ENCODE data around the gene SRCIN1.

Gene SRCIN1

GRCh38 chr17:38564254-38564837 is 41.4 kb downstream of the SRCIN1 start:
- TF ChIP-seq, protein P1, sequence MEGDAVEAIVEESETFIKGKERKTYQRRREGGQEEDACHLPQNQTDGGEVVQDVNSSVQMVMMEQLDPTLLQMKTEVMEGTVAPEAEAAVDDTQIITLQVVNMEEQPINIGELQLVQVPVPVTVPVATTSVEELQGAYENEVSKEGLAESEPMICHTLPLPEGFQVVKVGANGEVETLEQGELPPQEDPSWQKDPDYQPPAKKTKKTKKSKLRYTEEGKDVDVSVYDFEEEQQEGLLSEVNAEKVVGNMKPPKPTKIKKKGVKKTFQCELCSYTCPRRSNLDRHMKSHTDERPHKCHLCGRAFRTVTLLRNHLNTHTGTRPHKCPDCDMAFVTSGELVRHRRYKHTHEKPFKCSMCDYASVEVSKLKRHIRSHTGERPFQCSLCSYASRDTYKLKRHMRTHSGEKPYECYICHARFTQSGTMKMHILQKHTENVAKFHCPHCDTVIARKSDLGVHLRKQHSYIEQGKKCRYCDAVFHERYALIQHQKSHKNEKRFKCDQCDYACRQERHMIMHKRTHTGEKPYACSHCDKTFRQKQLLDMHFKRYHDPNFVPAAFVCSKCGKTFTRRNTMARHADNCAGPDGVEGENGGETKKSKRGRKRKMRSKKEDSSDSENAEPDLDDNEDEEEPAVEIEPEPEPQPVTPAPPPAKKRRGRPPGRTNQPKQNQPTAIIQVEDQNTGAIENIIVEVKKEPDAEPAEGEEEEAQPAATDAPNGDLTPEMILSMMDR (IDR thresholded peaks at IDR 0.05; ENCODE audit: low read depth, low read length, missing control alignments), result no peak
- DNase-seq (ENCODE audit: low read depth), result no peak
- in situ Hi-C loops (cut with HindIII; ENCODE audit: low sequenced_read_pairs), result no loop called here
- H3K4me3 ChIP-seq (ENCODE audit: low read depth, low read length), result no peak overlapping the region

DNA sequence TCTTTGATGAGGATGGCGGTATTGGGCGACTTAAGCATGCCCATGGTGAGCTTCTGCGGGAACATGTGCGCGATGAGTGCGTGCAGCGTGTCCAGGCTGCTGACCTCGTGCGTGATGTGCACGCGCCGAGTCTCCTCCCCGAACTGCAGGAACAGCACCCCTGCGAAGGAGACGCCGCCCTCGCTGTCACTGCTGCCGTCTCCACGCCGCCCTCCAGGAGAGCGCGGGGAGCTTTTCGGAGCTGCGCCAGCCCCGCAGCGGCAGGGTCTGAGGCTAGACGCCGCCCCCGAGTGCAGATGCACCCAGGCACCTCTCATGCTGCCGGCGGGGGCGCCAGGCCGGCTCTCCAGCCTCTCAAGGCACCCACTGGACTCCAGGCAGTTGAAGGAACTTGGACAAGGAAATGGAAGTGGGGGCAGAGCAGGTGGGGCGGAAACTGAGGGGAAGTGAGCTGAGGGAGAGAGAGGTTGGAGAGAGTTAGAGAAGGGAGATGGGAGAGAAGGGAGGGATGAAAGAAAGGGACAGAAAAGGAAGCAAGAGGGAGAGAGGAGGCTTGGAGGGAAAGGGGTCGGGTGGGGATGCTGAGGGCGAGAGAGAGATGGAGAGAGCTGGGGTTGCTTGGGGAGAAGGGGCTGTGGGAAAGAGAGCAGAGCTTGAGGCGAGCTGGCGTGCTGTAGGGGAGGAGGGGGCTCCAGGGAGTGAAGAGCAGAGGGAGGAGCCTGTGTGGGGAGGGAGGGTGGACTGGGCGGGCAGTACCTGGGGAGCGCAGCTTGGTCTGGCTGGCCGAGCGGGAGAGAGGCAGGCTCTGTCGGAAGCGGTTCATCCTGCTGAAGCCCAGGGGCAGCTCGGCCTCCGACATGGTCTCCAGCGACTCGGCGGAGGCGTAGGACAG is 42.1 kb downstream of the SRCIN1 start:
- in situ Hi-C loops (cut with HindIII; ENCODE audit: low sequenced_read_pairs), result no loop called here
- TF ChIP-seq, protein P1 (IDR thresholded peaks at IDR 0.05; ENCODE audit: low read depth, low read length, missing control alignments), result no peak

DNA sequence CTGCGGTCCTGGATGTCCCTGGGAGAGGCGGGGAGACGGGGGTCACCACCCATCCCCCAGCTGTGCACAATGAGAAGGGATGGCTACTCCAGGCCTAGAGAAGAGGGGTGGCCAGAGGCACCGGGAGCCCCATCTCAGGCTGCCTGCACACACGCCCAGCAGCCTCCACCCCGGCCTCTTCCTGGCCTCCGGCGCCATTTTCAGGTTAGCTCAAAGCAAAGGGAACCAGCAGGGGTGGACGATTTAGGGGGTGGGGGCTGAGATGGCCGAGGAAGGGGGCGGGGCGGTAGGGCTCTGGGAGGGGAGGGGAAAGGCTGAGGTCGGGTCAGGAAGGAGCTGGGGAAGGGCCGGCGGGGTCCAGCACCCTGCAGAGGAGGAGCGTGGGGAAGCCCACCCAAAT is 42.8 kb downstream of the SRCIN1 start:
- TF ChIP-seq, protein P1 (IDR thresholded peaks at IDR 0.05; ENCODE audit: low read depth, low read length, missing control alignments), result no peak
- in situ Hi-C loops (cut with HindIII; ENCODE audit: low sequenced_read_pairs), result no loop called here
- no peak for DNase-seq (ENCODE audit: low read depth)
- H3K4me3 ChIP-seq (ENCODE audit: low read depth, low read length), result no peak overlapping the region

More for the DNA sequence above, 42.1 kb downstream of the SRCIN1 start:
- DNase-seq (ENCODE audit: low read depth), result no peak
- H3K4me3 ChIP-seq (ENCODE audit: low read depth, low read length), result no peak overlapping the region

DNA sequence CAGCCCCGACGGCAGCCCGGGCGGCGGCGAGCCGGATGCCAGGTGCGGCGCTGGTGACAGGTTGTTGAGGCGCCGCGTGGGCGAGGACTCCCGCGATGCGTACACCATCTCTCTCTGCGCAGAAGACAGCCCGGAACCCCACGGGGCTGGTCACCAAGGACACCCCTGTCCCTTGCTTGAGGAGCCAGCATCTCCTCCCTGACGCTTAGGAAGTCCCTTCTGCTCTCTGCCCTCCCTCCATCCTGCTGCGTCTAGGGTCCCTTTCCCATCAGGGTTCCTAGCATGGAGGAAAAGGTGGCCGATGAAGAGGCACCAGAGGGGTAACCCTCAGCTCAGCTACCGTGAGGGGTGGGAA is 43.6 kb downstream of the SRCIN1 start:
- DNase-seq (ENCODE audit: low read depth), result no peak
- in situ Hi-C loops (cut with HindIII; ENCODE audit: low sequenced_read_pairs), result no loop called here
- no peak overlapping the region for H3K4me3 ChIP-seq (ENCODE audit: low read depth, low read length)
- TF ChIP-seq, protein P1 (IDR thresholded peaks at IDR 0.05; ENCODE audit: low read depth, low read length, missing control alignments), result no peak

GRCh38 chr17:38561416-38562214 is 44.1 kb downstream of the SRCIN1 start:
- TF ChIP-seq, protein P1 (IDR thresholded peaks at IDR 0.05; ENCODE audit: low read depth, low read length, missing control alignments), result no peak
- no peak overlapping the region for H3K4me3 ChIP-seq (ENCODE audit: low read depth, low read length)
- in situ Hi-C loops (cut with HindIII; ENCODE audit: low sequenced_read_pairs), result no loop called here
- no peak for DNase-seq (ENCODE audit: low read depth)

GRCh38 chr17:38560503-38561318 is 45.0 kb downstream of the SRCIN1 start:
- H3K4me3 ChIP-seq (ENCODE audit: low read depth, low read length), result no peak overlapping the region
- in situ Hi-C loops (cut with HindIII; ENCODE audit: low sequenced_read_pairs), result no loop called here
- TF ChIP-seq, protein P1 (IDR thresholded peaks at IDR 0.05; ENCODE audit: low read depth, low read length, missing control alignments), result no peak
- DNase-seq (ENCODE audit: low read depth), result no peak

All from astrocyte of the cerebellum (primary cell).